ENCODE data around the gene UBE2D2.
A peak's percentile ranks its signal among the peaks of the same experiment; 100 is the strongest.

DNA sequence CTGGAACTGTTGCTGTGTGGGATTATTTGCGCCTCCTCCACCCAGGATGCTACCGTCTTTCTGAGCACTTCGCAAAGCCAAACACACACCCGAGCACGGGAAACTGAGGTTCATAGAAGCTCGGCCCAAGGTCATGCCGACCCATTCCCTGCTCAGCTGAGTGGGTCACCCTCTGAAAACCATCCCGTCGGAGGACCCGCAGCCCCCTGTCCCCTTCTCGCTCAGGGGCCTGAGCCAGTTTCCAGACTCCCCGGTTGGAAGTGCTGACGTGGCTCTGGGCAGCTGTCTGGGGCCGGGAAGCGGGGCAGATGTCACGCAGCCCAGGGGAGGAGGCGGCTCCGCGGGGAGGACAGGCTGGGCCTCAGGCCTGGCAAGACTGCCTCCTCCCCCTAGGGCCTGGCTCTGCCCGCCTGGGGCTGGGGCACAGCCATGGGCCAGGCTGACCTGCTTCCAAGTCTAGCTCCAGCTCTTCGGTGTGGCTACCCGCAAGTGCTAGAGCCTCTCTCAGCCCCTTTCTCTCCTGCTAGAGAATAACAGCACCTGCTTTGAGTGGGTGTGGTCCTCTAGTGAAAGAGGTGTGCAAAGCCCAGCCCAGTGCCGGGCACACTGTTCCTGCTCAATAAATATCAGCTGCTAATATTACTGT is 77.1 kb downstream of the UBE2D2 start:
- no peak for TF ChIP-seq CTCF (IDR thresholded peaks at IDR 0.05 in 2 of 3, conservative IDR thresholded peaks at IDR 0.05 in 1 of 3; ENCODE audit: control insufficient read depth in 2 of 3, extremely low read depth in 1 of 3, insufficient read depth in 1 of 3, low read depth in 3 of 3, low read length in 3 of 3)
- no peak for TF ChIP-seq RAD21 (IDR thresholded peaks at IDR 0.05; ENCODE audit: insufficient read depth, low read depth, low read length)
- no peak for TF ChIP-seq SREBF1 (IDR thresholded peaks at IDR 0.05; ENCODE audit: low read length)
- no peak for TF ChIP-seq MAX (IDR thresholded peaks at IDR 0.05; ENCODE audit: low read depth, low read length)
- TF ChIP-seq SP1 (IDR thresholded peaks at IDR 0.05; ENCODE audit: low read depth, low read length), result peak; percentile 84
- TF ChIP-seq ZNF24 (IDR thresholded peaks at IDR 0.05), result no peak
- TF ChIP-seq HDGF (IDR thresholded peaks at IDR 0.05), result no peak
- no peak for TF ChIP-seq RAD51 (IDR thresholded peaks at IDR 0.05)
